ENCODE data around the gene LAMC3. TPM values are rescaled to one million over a fixed set of nuclear protein-coding genes. Genes with fewer than 3 reads are reported as not detected.

Gene LAMC3
- total RNA-seq, 1 experiment from 2014 or later: 4.6 TPM

DNA sequence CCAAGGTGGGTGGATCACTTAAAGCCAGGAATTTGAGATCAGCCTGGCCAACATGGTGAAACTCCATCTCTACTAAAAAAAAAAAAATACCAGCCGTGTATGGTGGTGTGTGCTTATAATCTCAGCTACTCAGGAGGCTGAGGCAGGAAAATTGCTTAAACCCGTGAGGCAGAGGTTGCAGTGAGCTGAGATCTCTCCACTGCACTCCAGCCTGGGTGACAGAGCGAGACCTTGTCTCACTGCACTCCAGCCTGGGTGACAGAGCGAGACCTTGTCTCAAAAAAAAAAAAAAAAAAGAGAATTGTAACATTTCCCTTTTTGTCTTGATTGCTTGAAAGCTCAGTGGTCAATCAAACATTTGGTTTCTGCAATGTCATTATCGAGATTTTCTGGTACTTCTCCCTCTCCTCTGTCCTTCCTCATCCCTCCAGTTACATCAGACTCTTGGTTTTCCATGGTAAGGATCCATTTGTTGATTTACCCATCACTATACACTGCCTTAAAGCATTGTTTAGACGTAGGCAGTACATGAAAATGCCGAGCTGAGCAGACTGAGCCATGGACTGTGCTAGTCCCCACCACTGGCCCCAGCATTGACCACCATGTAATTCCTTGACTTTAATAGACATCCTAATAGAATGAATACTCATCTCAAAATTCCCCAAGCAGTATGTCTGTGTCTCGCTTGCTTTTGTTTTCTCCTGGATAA is 75.8 kb downstream of the LAMC3 start:
- TF ChIP-seq EZH2 (IDR thresholded peaks at IDR 0.05; ENCODE audit: low read length, unreplicated experiment) (no peak), CTCF (conservative IDR thresholded peaks at IDR 0.05; ENCODE audit: low read depth, low read length) (no peak), EZH2phosphoT487 (IDR thresholded peaks at IDR 0.05; ENCODE audit: borderline replicate concordance, low read length) (no peak)
- Histone ChIP-seq H2AFZ (ENCODE audit: low read length) (no peak overlapping the region), H3K27ac (ENCODE audit: low read length) (no peak overlapping the region), H3K4me2 (ENCODE audit: low read length) (no peak overlapping the region), H3F3A (ENCODE audit: low read length, unreplicated experiment) (no peaks in the 10 kb centered on the region), H3K36me3 (ENCODE audit: low read depth, low read length) (no peaks in the 10 kb centered on the region), H4K20me1 (ENCODE audit: low read length) (no peaks in the 10 kb centered on the region), H3K9me2 (replicated peaks; ENCODE audit: low read length) (no peaks in the 10 kb centered on the region), H3K79me2 (ENCODE audit: low read length) (no peaks in the 10 kb centered on the region), H3K9me3 (ENCODE audit: low read length) (no peaks in the 10 kb centered on the region), H3K4me3 (ENCODE audit: low read length) (no peak overlapping the region), H3K27me3 (ENCODE audit: low read length) (no peaks in the 10 kb centered on the region), H3K4me1 (ENCODE audit: insufficient read depth, low read length) (peaks cover 20% of the 10 kb centered on the region), H3K9ac (ENCODE audit: low read length) (no peak overlapping the region)
- DNase-seq (no peak), ATAC-seq (no peak)
- POLR2A ChIA-PET (ENCODE audit: unreplicated experiment): no interaction called here
- CTCF ChIA-PET: interaction anchor here (0.7 kb wide), 1 partner anchor 12 kb away, joined by 7 read pairs; no protein-coding TSS in a partner anchor
- no TSS peak for BruUV-seq (replicated peaks)
- intact Hi-C loops (cut with micrococcal nuclease): no loop called here

- H3K27me3 ChIP-seq (ENCODE audit: low read length): no peaks in the 10 kb centered on the region
- ATAC-seq: no peak
These were observed 76.6 kb downstream of the LAMC3 start for GRCh38 chr9:131085370-131086122.

More at GRCh38 chr9:131085370-131086122, 76.6 kb downstream of the LAMC3 start:
- peaks cover 17% of the 10 kb centered on the region for H3K4me1 ChIP-seq (ENCODE audit: insufficient read depth, low read length)
- no peak overlapping the region for H3K4me2 ChIP-seq (ENCODE audit: low read length)
- H4K20me1 ChIP-seq (ENCODE audit: low read length): no peaks in the 10 kb centered on the region
- no peak overlapping the region for H3K9ac ChIP-seq (ENCODE audit: low read length)
- TF ChIP-seq EZH2 (IDR thresholded peaks at IDR 0.05; ENCODE audit: low read length, unreplicated experiment) (no peak), EZH2phosphoT487 (IDR thresholded peaks at IDR 0.05; ENCODE audit: borderline replicate concordance, low read length) (no peak), CTCF (conservative IDR thresholded peaks at IDR 0.05; ENCODE audit: low read depth, low read length) (no peak)
- H3K9me2 ChIP-seq (replicated peaks; ENCODE audit: low read length): no peaks in the 10 kb centered on the region
- ChIA-PET CTCF (interaction anchor here (0.7 kb wide), 1 partner anchor 12 kb away, joined by 7 read pairs; no protein-coding TSS in a partner anchor), POLR2A (ENCODE audit: unreplicated experiment) (no interaction called here)
- no peak overlapping the region for H3K4me3 ChIP-seq (ENCODE audit: low read length)
- H2AFZ ChIP-seq (ENCODE audit: low read length): no peak overlapping the region
- H3F3A ChIP-seq (ENCODE audit: low read length, unreplicated experiment): no peaks in the 10 kb centered on the region
- no peak overlapping the region for H3K27ac ChIP-seq (ENCODE audit: low read length)
- no peaks in the 10 kb centered on the region for H3K9me3 ChIP-seq (ENCODE audit: low read length)
- DNase-seq: no peak
- no peaks in the 10 kb centered on the region for H3K36me3 ChIP-seq (ENCODE audit: low read depth, low read length)
- no peaks in the 10 kb centered on the region for H3K79me2 ChIP-seq (ENCODE audit: low read length)
- BruUV-seq (replicated peaks): no TSS peak
- intact Hi-C loops (cut with micrococcal nuclease): no loop called here
